ENCODE data around the gene TMEM62. TPM values are rescaled to one million over a fixed set of nuclear protein-coding genes. Genes with fewer than 3 reads are reported as not detected.
"Not testable (repeated sequence)": the region's sequence is repeated elsewhere in the genome, so short reads cannot be mapped to it uniquely, and the experiment has no call there.

Gene TMEM62
- polyA plus RNA-seq, 1 donor from 2014 or later: 18.0 TPM

- H3K27ac Mint-ChIP-seq: peak overlapping the region; percentile 94 to 98 (median 97)
- H3K27me3 Mint-ChIP-seq: no peaks in the 10 kb centered on the region
- peak overlapping the region; percentile 97 to 99 (median 98) for H3K4me3 Mint-ChIP-seq
- peaks cover 32 to 35% (median 32%) of the 10 kb centered on the region in 3 donors for H3K4me1 Mint-ChIP-seq
- H3K9me3 Mint-ChIP-seq: no peaks in the 10 kb centered on the region
- peaks cover 8% of the 10 kb centered on the region for H3K36me3 Mint-ChIP-seq
Measured at GRCh38 chr15:43105077-43105736, 28.2 kb upstream of the TMEM62 start.

- Mint-ChIP-seq H3K36me3 (peaks cover 8% of the 10 kb centered on the region), H3K4me1 (peaks cover 26 to 32% (median 32%) of the 10 kb centered on the region in 3 donors), H3K9me3 (no peaks in the 10 kb centered on the region), H3K27ac (peak within 1 kb of the TSS; percentile 94 to 98 (median 97)), H3K4me3 (peak within 1 kb of the TSS; percentile 97 to 99 (median 98)), H3K27me3 (no peaks in the 10 kb centered on the region)
Measured at GRCh38 chr15:43105778-43106485, 27.5 kb upstream of the TMEM62 start, which contains the start of gene UBR1. Gene UBR1, minus strand, starts transcription at chr15:43106038. Its CDS starts 16 bp downstream, at chr15:43106022.

GRCh38 chr15:43106486-43106829 is 26.9 kb upstream of the TMEM62 start:
- Mint-ChIP-seq H3K4me3 (peak overlapping the region; percentile 97 to 99 (median 98)), H3K4me1 (peaks cover 22 to 32% (median 27%) of the 10 kb centered on the region in 3 donors), H3K27me3 (no peaks in the 10 kb centered on the region), H3K36me3 (peaks cover 8% of the 10 kb centered on the region), H3K27ac (peak overlapping the region; percentile 94 to 98 (median 97)), H3K9me3 (no peaks in the 10 kb centered on the region)

- no peak overlapping the region for H3K27ac Mint-ChIP-seq
- H3K27me3 Mint-ChIP-seq: no peaks in the 10 kb centered on the region
- no peak overlapping the region for H3K4me3 Mint-ChIP-seq
- no peaks in the 10 kb centered on the region for H3K9me3 Mint-ChIP-seq
- peaks cover under 1% of the 10 kb centered on the region for H3K36me3 Mint-ChIP-seq
- H3K4me1 Mint-ChIP-seq: peaks cover 22 to 24% (median 22%) of the 10 kb centered on the region in 3 donors
Measured at GRCh38 chr15:43107751-43108150, 25.6 kb upstream of the TMEM62 start.

GRCh38 chr15:43111354-43111753 is 22.0 kb upstream of the TMEM62 start:
- H3K9me3 Mint-ChIP-seq: no peaks in the 10 kb centered on the region
- no peaks in the 10 kb centered on the region for H3K27me3 Mint-ChIP-seq

GRCh38 chr15:43118286-43118685 is 15.1 kb upstream of the TMEM62 start:
- Mint-ChIP-seq H3K4me1 (peaks cover 11 to 31% (median 26%) of the 10 kb centered on the region in 3 donors), H3K9me3 (no peaks in the 10 kb centered on the region), H3K4me3 (peak overlapping the region in 2 of 4 donors; percentile 6 to 15), H3K27me3 (peaks cover 2% of the 10 kb centered on the region), H3K27ac (peak overlapping the region; percentile 19 to 92 (median 60)), H3K36me3 (no peaks in the 10 kb centered on the region)

More at GRCh38 chr15:43111354-43111753, 22.0 kb upstream of the TMEM62 start:
- H3K36me3 Mint-ChIP-seq: no peaks in the 10 kb centered on the region
- no peak overlapping the region for H3K4me3 Mint-ChIP-seq
- H3K4me1 Mint-ChIP-seq: peaks cover 2 to 4% (median 4%) of the 10 kb centered on the region in 3 donors
- no peak overlapping the region for H3K27ac Mint-ChIP-seq

GRCh38 chr15:43118829-43119228 is 14.6 kb upstream of the TMEM62 start:
- Mint-ChIP-seq H3K36me3 (no peaks in the 10 kb centered on the region), H3K9me3 (no peaks in the 10 kb centered on the region), H3K4me3 (peak overlapping the region in 2 of 4 donors; percentile 6 to 15), H3K27ac (peak overlapping the region; percentile 19 to 92 (median 60)), H3K27me3 (peaks cover 3% of the 10 kb centered on the region), H3K4me1 (peaks cover 12 to 33% (median 27%) of the 10 kb centered on the region in 3 donors)

- peak overlapping the region in 1 of 3 donors; percentile 87 for H3K27ac Mint-ChIP-seq
- no peaks in the 10 kb centered on the region for H3K36me3 Mint-ChIP-seq
- peaks cover 12 to 37% (median 27%) of the 10 kb centered on the region in 3 donors for H3K4me1 Mint-ChIP-seq
- no peaks in the 10 kb centered on the region for H3K9me3 Mint-ChIP-seq
- H3K4me3 Mint-ChIP-seq: peak overlapping the region in 2 of 4 donors; percentile 91 to 98
- H3K27me3 Mint-ChIP-seq: peaks cover 3% of the 10 kb centered on the region
Measured at GRCh38 chr15:43121863-43122262, 11.5 kb upstream of the TMEM62 start.

- Mint-ChIP-seq H3K4me3 (peak overlapping the region in 2 of 4 donors; percentile 43 to 53), H3K27ac (no peak overlapping the region), H3K27me3 (peaks cover 3% of the 10 kb centered on the region), H3K36me3 (no peaks in the 10 kb centered on the region), H3K4me1 (peaks cover 7 to 19% (median 10%) of the 10 kb centered on the region in 3 donors), H3K9me3 (peaks cover 3 to 8% (median 3%) of the 10 kb centered on the region in 3 donors)
Measured at GRCh38 chr15:43125100-43125661, 8.2 kb upstream of the TMEM62 start.

GRCh38 chr15:43126356-43126755 is 7.0 kb upstream of the TMEM62 start:
- Mint-ChIP-seq H3K4me1 (peaks cover 7 to 19% (median 10%) of the 10 kb centered on the region in 3 donors), H3K27me3 (peaks cover 3% of the 10 kb centered on the region), H3K36me3 (peaks cover 2% of the 10 kb centered on the region), H3K27ac (no peak overlapping the region), H3K4me3 (no peak overlapping the region), H3K9me3 (peaks cover 3 to 8% (median 3%) of the 10 kb centered on the region in 3 donors)

GRCh38 chr15:43127752-43128151 is 5.6 kb upstream of the TMEM62 start:
- Mint-ChIP-seq H3K9me3 (peaks cover 3 to 8% (median 3%) of the 10 kb centered on the region in 3 donors), H3K27ac (no peak overlapping the region), H3K4me1 (peaks cover 5 to 16% (median 5%) of the 10 kb centered on the region in 3 donors), H3K4me3 (no peak overlapping the region), H3K36me3 (peaks cover 2% of the 10 kb centered on the region), H3K27me3 (peaks cover 3% of the 10 kb centered on the region)

GRCh38 chr15:43128174-43128979 is 5.0 kb upstream of the TMEM62 start:
- H3K4me1 Mint-ChIP-seq: peaks cover 2 to 16% (median 3%) of the 10 kb centered on the region in 3 donors
- H3K4me3 Mint-ChIP-seq: peak overlapping the region in 1 of 4 donors; percentile 37
- not testable (repeated sequence) for H3K36me3 Mint-ChIP-seq, H3K9me3 Mint-ChIP-seq, H3K27me3 Mint-ChIP-seq
- H3K27ac Mint-ChIP-seq: peak overlapping the region in 2 of 3 donors; percentile 31 to 46

GRCh38 chr15:43128980-43129335 is 4.4 kb upstream of the TMEM62 start:
- peaks cover 3 to 8% (median 3%) of the 10 kb centered on the region in 3 donors for H3K9me3 Mint-ChIP-seq
- H3K27ac Mint-ChIP-seq: peak overlapping the region in 1 of 3 donors; percentile 46
- peaks cover 2% of the 10 kb centered on the region for H3K36me3 Mint-ChIP-seq
- H3K4me1 Mint-ChIP-seq: peaks cover 2 to 17% (median 2%) of the 10 kb centered on the region in 3 donors
- H3K27me3 Mint-ChIP-seq: no peaks in the 10 kb centered on the region
- peak overlapping the region in 1 of 4 donors; percentile 37 for H3K4me3 Mint-ChIP-seq

- H3K27ac Mint-ChIP-seq: peak overlapping the region; percentile 63 to 93 (median 88)
- H3K36me3 Mint-ChIP-seq: peaks cover 2% of the 10 kb centered on the region
- no peaks in the 10 kb centered on the region for H3K27me3 Mint-ChIP-seq
- peaks cover 3 to 8% (median 3%) of the 10 kb centered on the region in 3 donors for H3K9me3 Mint-ChIP-seq
- peaks cover 14 to 25% (median 18%) of the 10 kb centered on the region in 3 donors for H3K4me1 Mint-ChIP-seq
- H3K4me3 Mint-ChIP-seq: peak overlapping the region; percentile 82 to 93 (median 92)
Measured at GRCh38 chr15:43132830-43133429, 456 bp upstream of the TMEM62 start.

Measured in IgD-negative memory B cell (primary cell).